DMS53 treated with DMSO at 0.1 percent for 48 hours (cell line): ENCODE results near the gene WDR70.
"Not testable (repeated sequence)": the region's sequence is repeated elsewhere in the genome, so short reads cannot be mapped to it uniquely, and the experiment has no call there.

ENCODE experiments used
- DNase-seq: peaks from one replicate; lab custom pipeline; 2025; ENCODE audit not compliant: unreplicated experiment; lab: John Stamatoyannopoulos, UW

Gene WDR70

GRCh38 chr5:37511646-37512045, 132.5 kb downstream of the WDR70 start:
- no peak for DNase-seq

- no peak for DNase-seq
Observed at GRCh38 chr5:37514946-37515345, 135.8 kb downstream of the WDR70 start.

GRCh38 chr5:37517686-37518085, 138.6 kb downstream of the WDR70 start:
- no peak for DNase-seq

- DNase-seq, result not testable (repeated sequence)
Observed at GRCh38 chr5:37518356-37518755, 139.2 kb downstream of the WDR70 start.

- DNase-seq, result no peak
Observed at GRCh38 chr5:37519304-37519703, 140.2 kb downstream of the WDR70 start.

GRCh38 chr5:37519807-37520206, 140.7 kb downstream of the WDR70 start:
- no peak for DNase-seq

GRCh38 chr5:37520811-37521210, 141.7 kb downstream of the WDR70 start:
- DNase-seq, result no peak

- DNase-seq, result no peak
Observed at GRCh38 chr5:37532976-37533740, 154.0 kb downstream of the WDR70 start.

GRCh38 chr5:37533851-37534250, 154.7 kb downstream of the WDR70 start:
- DNase-seq, result no peak

- no peak for DNase-seq
Observed at GRCh38 chr5:37539459-37539858, 160.3 kb downstream of the WDR70 start.

GRCh38 chr5:37543216-37543615, 164.1 kb downstream of the WDR70 start:
- no peak for DNase-seq

GRCh38 chr5:37549411-37549810, 170.3 kb downstream of the WDR70 start:
- no peak for DNase-seq

- DNase-seq, result no peak
Observed at GRCh38 chr5:37552161-37552560, 173.0 kb downstream of the WDR70 start.

GRCh38 chr5:37552770-37553719, 173.9 kb downstream of the WDR70 start:
- no peak for DNase-seq

GRCh38 chr5:37553720-37554404, 174.7 kb downstream of the WDR70 start:
- DNase-seq, result no peak

GRCh38 chr5:37554405-37554739, 175.3 kb downstream of the WDR70 start:
- no peak for DNase-seq

- DNase-seq, result peak; percentile 9
Observed at GRCh38 chr5:37554938-37555337, 175.8 kb downstream of the WDR70 start.

GRCh38 chr5:37557734-37558293, 178.7 kb downstream of the WDR70 start:
- no peak for DNase-seq

GRCh38 chr5:37565062-37565670, 186.0 kb downstream of the WDR70 start:
- DNase-seq, result no peak

GRCh38 chr5:37567566-37567965, 188.4 kb downstream of the WDR70 start:
- DNase-seq, result no peak
